Vagina (tissue), 2 donors: ENCODE measurements around the gene MYLK4. TPM values are rescaled to one million over a fixed set of nuclear protein-coding genes. Genes with fewer than 3 reads are reported as not detected.

Source experiments
- DNase-seq, 2 donors: peaks; one replicate each; pipeline ENCODE4 v3.0.0-alpha.2; 2017; ENCODE audit errors: extremely low spot score in 2 of 2
- H3K27ac ChIP-seq: fragments of 200-600 bp; sonication (generic); one replicate; pipeline ENCODE4 v1.5.1; 2019
- H3K27me3 ChIP-seq: fragments of 200-600 bp; sonication (generic); one replicate; pipeline ENCODE4 v1.5.1; 2019
- H3K36me3 ChIP-seq, 2 donors: fragments of 200-600 bp; sonication (generic); one replicate each; pipeline ENCODE4 v1.5.1; 2017 to 2019
- H3K4me1 ChIP-seq: fragments of 200-600 bp; sonication (generic); one replicate; pipeline ENCODE4 v1.5.1; 2019
- H3K4me3 ChIP-seq, 2 donors: fragments of 200-600 bp; sonication (generic); 1 replicate in 1 of 2; 2 replicates in 1 of 2; pipeline ENCODE4 v1.5.1; 2016 to 2019
- H3K9me3 ChIP-seq: fragments of 200-600 bp; sonication (generic); one replicate; pipeline ENCODE4 v1.5.1; 2019
- POLR2A ChIP-seq, 2 donors: fragments of 450-650 bp; IDR thresholded peaks; one replicate each; pipeline ENCODE4 v1.6.1; 2017; ENCODE audit warnings: antibody characterized with exemption in 2 of 2, mild to moderate bottlenecking in 2 of 2, moderate library complexity in 2 of 2
- POLR2AphosphoS5 ChIP-seq, 2 donors: sonication (generic); formaldehyde crosslinking; IDR thresholded peaks; one replicate each; pipeline ENCODE4 v1.9.0; 2017; ENCODE audit warnings: antibody characterized with exemption in 2 of 2, mild to moderate bottlenecking in 2 of 2, low read depth in 1 of 2; ENCODE audit not compliant: insufficient read depth in 1 of 2
- intact Hi-C: fragments of 100-400 bp; cut with DNase I; formaldehyde crosslinking; loops from one replicate; pipeline ENCODE4 v1.15.1; 2023
- total RNA-seq: library from RNA; depleted of rRNA; stranded (reverse); fragments of >200 nt; gene quantifications from one replicate; pipeline ENCODE4 v1.2.3, GENCODE V29; 2016
- TF ChIP-seq, protein P1 (sequence below), 3 experiments: fragments of 450-650 bp in 2 of 3; fragments of 200-600 bp in 1 of 3; sonication (generic) in 1 of 3; IDR thresholded peaks; one replicate each; pipeline ENCODE4 v1.5.1; 2017 to 2019; ENCODE audit warnings: antibody characterized with exemption in 3 of 3, mild to moderate bottlenecking in 2 of 3, moderate library complexity in 2 of 3

MYLK4 gene
- total RNA-seq, 1 donor from 2014 or later: 0.74 TPM

DNA sequence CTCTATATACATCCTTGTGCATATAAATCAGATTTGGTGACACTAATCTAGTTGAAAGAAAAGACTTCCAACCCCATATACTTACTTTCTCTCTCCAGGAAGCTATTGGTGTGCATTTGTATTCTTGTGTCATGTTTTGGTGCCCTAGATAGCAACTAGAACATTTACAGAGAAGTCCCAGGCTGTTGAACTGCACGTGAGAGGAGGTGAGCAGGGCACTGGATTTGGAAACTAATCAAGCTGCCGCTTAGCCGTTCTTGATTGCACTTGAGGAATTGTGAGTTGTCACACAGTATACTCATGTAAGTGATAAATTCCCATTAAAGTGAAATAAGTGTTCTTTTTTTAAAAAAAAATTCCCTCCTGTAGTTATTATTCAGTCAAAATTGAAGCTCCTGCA is 22.1 kb upstream of the MYLK4 start:
- TF ChIP-seq, protein P1, sequence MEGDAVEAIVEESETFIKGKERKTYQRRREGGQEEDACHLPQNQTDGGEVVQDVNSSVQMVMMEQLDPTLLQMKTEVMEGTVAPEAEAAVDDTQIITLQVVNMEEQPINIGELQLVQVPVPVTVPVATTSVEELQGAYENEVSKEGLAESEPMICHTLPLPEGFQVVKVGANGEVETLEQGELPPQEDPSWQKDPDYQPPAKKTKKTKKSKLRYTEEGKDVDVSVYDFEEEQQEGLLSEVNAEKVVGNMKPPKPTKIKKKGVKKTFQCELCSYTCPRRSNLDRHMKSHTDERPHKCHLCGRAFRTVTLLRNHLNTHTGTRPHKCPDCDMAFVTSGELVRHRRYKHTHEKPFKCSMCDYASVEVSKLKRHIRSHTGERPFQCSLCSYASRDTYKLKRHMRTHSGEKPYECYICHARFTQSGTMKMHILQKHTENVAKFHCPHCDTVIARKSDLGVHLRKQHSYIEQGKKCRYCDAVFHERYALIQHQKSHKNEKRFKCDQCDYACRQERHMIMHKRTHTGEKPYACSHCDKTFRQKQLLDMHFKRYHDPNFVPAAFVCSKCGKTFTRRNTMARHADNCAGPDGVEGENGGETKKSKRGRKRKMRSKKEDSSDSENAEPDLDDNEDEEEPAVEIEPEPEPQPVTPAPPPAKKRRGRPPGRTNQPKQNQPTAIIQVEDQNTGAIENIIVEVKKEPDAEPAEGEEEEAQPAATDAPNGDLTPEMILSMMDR (IDR thresholded peaks at IDR 0.05): no peak
- TF ChIP-seq POLR2AphosphoS5 (IDR thresholded peaks at IDR 0.05; ENCODE audit: insufficient read depth in 1 of 2, low read depth in 1 of 2) (no peak), POLR2A (IDR thresholded peaks at IDR 0.05) (no peak)
- DNase-seq: no peak
- H3K4me1 ChIP-seq: peaks cover 34% of the 10 kb centered on the region
- H3K27me3 ChIP-seq: no peaks in the 10 kb centered on the region
- no peak overlapping the region for H3K4me3 ChIP-seq
- peaks cover 0 to 15% of the 10 kb centered on the region in 2 donors for H3K36me3 ChIP-seq
- no peaks in the 10 kb centered on the region for H3K9me3 ChIP-seq
- intact Hi-C loops: no loop called here
- no peak overlapping the region for H3K27ac ChIP-seq

DNA sequence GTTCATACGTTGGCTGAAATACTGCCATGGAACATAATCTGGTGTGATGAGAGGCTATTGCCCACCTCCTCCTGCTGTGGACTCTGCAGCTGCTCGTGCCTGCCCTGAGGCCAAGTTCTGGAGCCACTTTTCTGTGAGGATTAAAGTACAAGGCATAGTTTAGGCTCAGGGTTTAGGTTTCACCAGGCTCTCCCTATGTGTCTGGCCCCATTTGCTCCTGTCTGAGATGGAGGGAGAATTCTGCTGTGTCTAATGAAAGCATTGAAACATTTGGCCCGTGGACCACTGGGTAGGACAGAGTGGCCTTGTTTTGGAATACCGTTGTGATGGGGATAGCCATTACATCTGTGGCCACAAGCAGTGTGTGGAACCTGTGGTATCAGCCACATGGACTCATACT is 20.4 kb upstream of the MYLK4 start:
- no peak overlapping the region for H3K27ac ChIP-seq
- TF ChIP-seq POLR2AphosphoS5 (IDR thresholded peaks at IDR 0.05; ENCODE audit: insufficient read depth in 1 of 2, low read depth in 1 of 2): no peak
- DNase-seq: no peak
- no peak overlapping the region for H3K4me3 ChIP-seq
- no peaks in the 10 kb centered on the region for H3K9me3 ChIP-seq
- H3K27me3 ChIP-seq: no peaks in the 10 kb centered on the region
- intact Hi-C loops: no loop called here
- peaks cover 0 to 15% of the 10 kb centered on the region in 2 donors for H3K36me3 ChIP-seq
- peaks cover 50% of the 10 kb centered on the region for H3K4me1 ChIP-seq

DNA sequence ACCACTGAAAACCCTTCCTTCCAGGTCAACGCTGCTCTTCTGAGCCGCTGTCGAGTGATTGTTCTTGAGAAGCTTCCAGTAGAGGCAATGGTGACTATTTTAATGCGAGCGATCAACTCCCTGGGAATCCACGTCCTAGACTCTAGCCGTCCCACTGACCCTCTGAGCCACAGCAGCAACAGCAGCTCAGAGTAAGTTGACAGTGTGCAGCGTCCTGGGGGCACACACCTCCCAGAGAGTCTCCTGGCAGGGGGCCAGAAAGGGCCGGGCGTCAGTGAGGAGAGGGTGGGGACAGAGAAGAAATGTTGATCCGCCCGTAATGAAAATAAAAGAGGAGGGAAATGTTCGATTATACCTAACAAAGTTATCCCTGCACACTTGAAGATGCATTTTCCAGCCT is 19.4 kb upstream of the MYLK4 start:
- no peak overlapping the region for H3K27ac ChIP-seq
- TF ChIP-seq POLR2AphosphoS5 (IDR thresholded peaks at IDR 0.05; ENCODE audit: insufficient read depth in 1 of 2, low read depth in 1 of 2): no peak
- no peak for TF ChIP-seq POLR2A (IDR thresholded peaks at IDR 0.05)
- TF ChIP-seq, protein P1 (IDR thresholded peaks at IDR 0.05): no peak
- H3K36me3 ChIP-seq: peaks cover 0 to 15% of the 10 kb centered on the region in 2 donors
- H3K9me3 ChIP-seq: no peaks in the 10 kb centered on the region
- intact Hi-C loops: no loop called here
- no peak overlapping the region for H3K4me3 ChIP-seq
- H3K27me3 ChIP-seq: no peaks in the 10 kb centered on the region
- peaks cover 50% of the 10 kb centered on the region for H3K4me1 ChIP-seq
- DNase-seq: no peak

DNA sequence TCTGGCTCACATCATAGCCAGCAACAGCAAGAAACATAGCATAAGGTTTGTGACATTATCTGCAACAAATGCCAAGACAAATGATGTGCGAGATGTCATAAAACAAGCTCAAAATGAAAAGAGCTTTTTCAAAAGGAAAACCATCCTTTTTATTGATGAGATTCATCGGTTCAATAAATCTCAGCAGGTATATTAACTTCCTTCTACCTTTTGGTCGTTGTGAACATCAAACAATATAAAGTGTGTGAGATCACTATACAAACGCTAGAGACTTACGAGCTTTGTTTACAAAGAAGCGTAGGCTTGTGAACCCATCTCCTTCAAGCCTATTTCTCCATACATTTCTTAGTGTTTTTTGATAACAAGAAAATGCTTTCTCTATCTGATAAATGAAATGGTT is 18.0 kb upstream of the MYLK4 start:
- no peaks in the 10 kb centered on the region for H3K9me3 ChIP-seq
- TF ChIP-seq POLR2AphosphoS5 (IDR thresholded peaks at IDR 0.05; ENCODE audit: insufficient read depth in 1 of 2, low read depth in 1 of 2): no peak
- no peak overlapping the region for H3K27ac ChIP-seq
- H3K36me3 ChIP-seq: peaks cover 0 to 8% of the 10 kb centered on the region in 2 donors
- H3K27me3 ChIP-seq: no peaks in the 10 kb centered on the region
- peaks cover 56% of the 10 kb centered on the region for H3K4me1 ChIP-seq
- intact Hi-C loops: loop anchor here (5.0 kb wide), 1 partner anchor 1161 kb away; the partner anchor contains the start of gene FOXC1
- H3K4me3 ChIP-seq: no peak overlapping the region
- no peak for DNase-seq

DNA sequence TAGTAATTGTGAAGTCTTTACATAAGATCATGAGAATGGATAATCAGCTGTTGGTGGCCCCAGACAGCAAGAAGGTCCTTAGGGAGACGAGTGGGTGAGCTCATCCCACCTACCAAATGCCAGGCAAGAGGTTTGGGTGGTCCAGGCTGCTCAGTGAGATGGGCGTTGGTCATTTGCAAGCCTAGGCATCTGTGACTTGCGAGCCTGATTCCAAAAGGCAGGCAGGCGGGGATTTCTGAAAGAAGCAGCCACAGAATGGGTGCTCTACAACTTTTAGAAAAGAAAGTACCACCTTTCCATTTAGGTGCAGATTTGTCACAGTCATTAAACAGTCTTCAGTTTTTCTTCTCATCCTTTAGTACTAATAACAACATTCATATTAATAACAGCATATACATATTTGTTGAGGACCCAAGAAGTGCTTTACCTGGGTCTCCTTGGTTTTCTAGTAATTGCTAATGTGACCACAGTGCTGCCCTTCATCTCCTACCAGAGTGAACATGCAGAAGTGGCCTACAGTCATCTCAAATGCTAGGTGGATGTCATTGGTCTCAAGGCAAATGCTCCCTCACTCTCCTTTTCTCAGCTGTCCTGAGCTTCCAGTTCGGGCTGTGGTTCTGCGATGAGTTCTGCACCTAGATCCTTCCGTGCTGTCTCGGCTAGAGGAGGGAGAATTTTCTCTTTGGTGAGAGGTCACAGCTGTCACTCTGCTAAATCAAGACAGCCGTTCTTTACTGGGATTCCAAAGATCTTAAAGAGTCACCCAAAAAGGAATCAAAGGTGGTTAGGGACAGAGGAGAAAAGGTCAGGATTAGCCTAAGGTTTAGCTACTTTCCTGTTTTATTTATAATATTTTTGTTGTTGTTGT is 17.2 kb upstream of the MYLK4 start:
- Histone ChIP-seq H3K4me1 (peaks cover 50% of the 10 kb centered on the region), H3K27ac (peak overlapping the region; percentile 92), H3K9me3 (no peaks in the 10 kb centered on the region), H3K27me3 (no peaks in the 10 kb centered on the region), H3K4me3 (peak overlapping the region; percentile 31 to 78), H3K36me3 (peaks cover 0 to 8% of the 10 kb centered on the region in 2 donors)
- TF ChIP-seq, protein P1 (IDR thresholded peaks at IDR 0.05): no peak
- TF ChIP-seq POLR2A (IDR thresholded peaks at IDR 0.05) (no peak), POLR2AphosphoS5 (IDR thresholded peaks at IDR 0.05; ENCODE audit: insufficient read depth in 1 of 2, low read depth in 1 of 2) (no peak)
- DNase-seq: no peak
- intact Hi-C loops: loop anchor here (5.0 kb wide), 1 partner anchor 1161 kb away; the partner anchor contains the start of gene FOXC1
